ENCODE data around the gene RNF13. TPM values are rescaled to one million over a fixed set of nuclear protein-coding genes. Genes with fewer than 3 reads are reported as not detected.

RNF13 gene
- total RNA-seq, 1 donor from 2014 or later: 26.9 TPM

GRCh38 chr3:149801195-149801594 lies 11.8 kb upstream of the RNF13 start:
- no peak overlapping the region for H3K4me3 Mint-ChIP-seq
- no peak for DNase-seq (ENCODE audit: low read depth, low spot score)
- peaks cover 9% of the 10 kb centered on the region for H3K27me3 Mint-ChIP-seq (ENCODE audit: low read depth)
- H3K27ac Mint-ChIP-seq (ENCODE audit: unreplicated experiment): no peak overlapping the region
- no peak for TF ChIP-seq CTCF (conservative IDR thresholded peaks at IDR 0.05)
- peaks cover 8% of the 10 kb centered on the region for H3K9me3 Mint-ChIP-seq
- peaks cover 6% of the 10 kb centered on the region for H3K4me1 Mint-ChIP-seq
- H3K36me3 Mint-ChIP-seq (ENCODE audit: low read depth): no peaks in the 10 kb centered on the region

GRCh38 chr3:149801639-149802038 lies 11.4 kb upstream of the RNF13 start:
- Mint-ChIP-seq H3K4me3 (no peak overlapping the region), H3K4me1 (peaks cover 6% of the 10 kb centered on the region), H3K27me3 (ENCODE audit: low read depth) (peaks cover 12% of the 10 kb centered on the region), H3K36me3 (ENCODE audit: low read depth) (no peaks in the 10 kb centered on the region), H3K27ac (ENCODE audit: unreplicated experiment) (no peak overlapping the region), H3K9me3 (peaks cover 8% of the 10 kb centered on the region)
- no peak for DNase-seq (ENCODE audit: low read depth, low spot score)
- no peak for TF ChIP-seq CTCF (conservative IDR thresholded peaks at IDR 0.05)

- no peak for TF ChIP-seq CTCF (conservative IDR thresholded peaks at IDR 0.05)
- no peaks in the 10 kb centered on the region for H3K36me3 Mint-ChIP-seq (ENCODE audit: low read depth)
- peaks cover 9% of the 10 kb centered on the region for H3K4me1 Mint-ChIP-seq
- H3K27me3 Mint-ChIP-seq (ENCODE audit: low read depth): peaks cover 18% of the 10 kb centered on the region
- no peak overlapping the region for H3K4me3 Mint-ChIP-seq
- no peak overlapping the region for H3K27ac Mint-ChIP-seq (ENCODE audit: unreplicated experiment)
- no peak for DNase-seq (ENCODE audit: low read depth, low spot score)
- H3K9me3 Mint-ChIP-seq: peaks cover 5% of the 10 kb centered on the region
Measured at GRCh38 chr3:149806171-149806778, 6.7 kb upstream of the RNF13 start.

DNA sequence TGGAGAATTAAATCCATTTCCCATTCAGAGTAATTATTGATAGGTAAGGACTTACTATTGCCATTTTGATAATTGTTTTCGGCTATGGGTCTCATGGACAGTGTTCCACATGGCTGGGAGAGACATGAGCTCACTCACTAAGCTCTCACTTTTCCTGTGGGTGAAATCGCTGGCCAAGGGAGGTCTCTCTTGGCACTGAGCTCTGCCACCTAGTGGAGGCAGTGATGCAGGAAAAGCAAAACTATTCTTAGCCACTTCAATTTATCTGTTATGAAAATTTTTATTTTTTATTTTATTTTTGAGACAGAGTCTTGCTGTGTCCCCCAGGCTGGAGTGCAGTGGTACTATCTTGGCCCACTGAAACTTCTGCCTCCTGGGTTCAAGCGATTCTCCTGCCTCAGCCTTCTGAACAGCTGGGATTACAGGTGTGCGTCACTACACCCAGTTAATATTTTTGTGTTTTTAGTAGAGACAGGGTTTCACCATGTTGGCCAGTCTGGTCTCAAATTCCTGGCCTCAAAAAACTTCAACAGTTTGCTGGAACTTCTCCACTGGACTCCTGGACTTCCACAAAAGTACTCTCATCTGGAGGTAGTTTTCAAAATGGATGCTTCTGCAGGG lies 4.7 kb upstream of the RNF13 start:
- H3K27ac Mint-ChIP-seq (ENCODE audit: unreplicated experiment): no peak overlapping the region

DNA sequence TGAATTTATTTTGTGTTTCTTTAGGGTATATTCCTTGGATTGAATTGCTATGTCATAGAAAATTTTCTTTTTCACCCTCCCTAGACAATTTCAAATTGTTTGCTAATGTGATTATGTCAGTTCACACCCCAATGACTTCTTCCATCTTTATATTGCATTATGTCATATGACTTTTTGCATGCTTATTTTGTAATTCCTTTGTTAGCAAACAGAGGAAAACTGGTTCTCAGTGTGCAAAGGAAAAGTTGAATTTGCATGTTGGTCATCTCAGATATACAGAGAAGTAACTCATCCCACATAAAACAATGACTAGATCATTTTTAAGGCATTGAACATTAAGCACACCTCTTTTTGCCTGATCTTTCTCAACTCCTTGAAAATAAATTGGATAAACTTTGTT lies 3.3 kb upstream of the RNF13 start:
- no peak for DNase-seq (ENCODE audit: low read depth, low spot score)
- Mint-ChIP-seq H3K4me3 (peak overlapping the region; percentile 17), H3K36me3 (ENCODE audit: low read depth) (no peaks in the 10 kb centered on the region), H3K27ac (ENCODE audit: unreplicated experiment) (no peak overlapping the region), H3K27me3 (ENCODE audit: low read depth) (peaks cover 18% of the 10 kb centered on the region), H3K4me1 (peaks cover 23% of the 10 kb centered on the region), H3K9me3 (peaks cover 3% of the 10 kb centered on the region)
- TF ChIP-seq CTCF (conservative IDR thresholded peaks at IDR 0.05): no peak

More for the DNA sequence above, 4.7 kb upstream of the RNF13 start:
- peaks cover 18% of the 10 kb centered on the region for H3K27me3 Mint-ChIP-seq (ENCODE audit: low read depth)
- H3K4me3 Mint-ChIP-seq: no peak overlapping the region
- H3K36me3 Mint-ChIP-seq (ENCODE audit: low read depth): no peaks in the 10 kb centered on the region
- DNase-seq (ENCODE audit: low read depth, low spot score): peak; percentile 60
- peaks cover 3% of the 10 kb centered on the region for H3K9me3 Mint-ChIP-seq
- peak; percentile 89 for TF ChIP-seq CTCF (conservative IDR thresholded peaks at IDR 0.05)
- H3K4me1 Mint-ChIP-seq: peaks cover 10% of the 10 kb centered on the region

Measured in neural crest cell (in vitro differentiated cells).